SK-N-SH (cell line): Measurements from ENCODE around the gene OR10R2. TPM values are rescaled to one million over a fixed set of nuclear protein-coding genes. Genes with fewer than 3 reads are reported as not detected.

Experiments
- CTCF ChIA-PET: fragments of 300-600, 350-600 bp; formaldehyde crosslinking; extraction: SDS; loops from one replicate; lab custom pipeline; 2021; lab: Yijun Ruan, JAX
- POLR2A ChIA-PET: fragments of 350-600 bp; sonication (Branson Sonifier 250); formaldehyde crosslinking; extraction: SDS; loops from one replicate; lab custom pipeline; 2020; ENCODE audit warnings: antibody characterized with exemption, inconsistent platforms; lab: Yijun Ruan, JAX
- DNase-seq: peaks from one replicate; pipeline ENCODE4 v3.0.0; 2012
- H2AFZ ChIP-seq: fragments of 200-600 bp; sonication (generic); 2 replicates; pipeline ENCODE4 v1.8.1; 2016; ENCODE audit warnings: antibody characterized with exemption, mild to moderate bottlenecking, low read depth
- H3F3A ChIP-seq: fragments of 200-600 bp; sonication (generic); replicated peaks from 2 replicates; pipeline ENCODE3; 2016; ENCODE audit warnings: antibody characterized with exemption, mild to moderate bottlenecking; ENCODE audit not compliant: insufficient read depth
- H3K27ac ChIP-seq, 2 experiments: fragments of 200-500 bp in 1 of 2; fragments of 200-600 bp in 1 of 2; sonication (Bioruptor generic) in 1 of 2; sonication (generic), shearing (Covaris generic) in 1 of 2; 2 replicates each; pipeline versions ENCODE4 v1.5.1 to v1.6.1; 2014 to 2016; ENCODE audit warnings: low read depth in 2 of 2, inconsistent platforms in 1 of 2, low read length in 1 of 2, mild to moderate bottlenecking in 1 of 2, mixed read lengths in 1 of 2
- H3K27me3 ChIP-seq: fragments of 200-600 bp; sonication (generic), shearing (Covaris generic); 2 replicates; pipeline ENCODE4 v1.6.1; 2016; ENCODE audit warnings: mixed run types; ENCODE audit not compliant: insufficient read depth
- H3K36me3 ChIP-seq, 2 experiments: fragments of 200-500 bp in 1 of 2; fragments of 200-600 bp in 1 of 2; sonication (Bioruptor generic) in 1 of 2; sonication (generic) in 1 of 2; replicated peaks in 1 of 2; 2 replicates each; pipeline versions ENCODE3 to v1.5.1; 2014 to 2016; ENCODE audit warnings: low read length in 1 of 2, mild to moderate bottlenecking in 1 of 2; ENCODE audit not compliant: insufficient read depth in 2 of 2, control insufficient read depth in 1 of 2
- H3K4me1 ChIP-seq, 2 experiments: fragments of 200-500 bp in 1 of 2; fragments of 200-600 bp in 1 of 2; sonication (Bioruptor generic) in 1 of 2; sonication (generic), shearing (Covaris generic) in 1 of 2; 2 replicates each; pipeline versions ENCODE4 v1.5.1 to v1.6.1; 2014 to 2016; ENCODE audit warnings: low read depth in 1 of 2, low read length in 1 of 2, mixed run types in 1 of 2; ENCODE audit not compliant: insufficient read depth in 2 of 2, control insufficient read depth in 1 of 2
- H3K4me2 ChIP-seq: fragments of 200-600 bp; sonication (generic), shearing (Covaris generic); 2 replicates; pipeline ENCODE4 v1.6.1; 2017; ENCODE audit warnings: mixed run types
- H3K4me3 ChIP-seq, 2 experiments: fragments of 200-500 bp in 1 of 2; fragments of 200-600 bp in 1 of 2; sonication (Bioruptor generic) in 1 of 2; sonication (generic), shearing (Covaris generic) in 1 of 2; 2 replicates each; pipeline versions ENCODE4 v1.5.1 to v1.8.1; 2014 to 2016; ENCODE audit warnings: low read depth in 2 of 2, inconsistent platforms in 1 of 2, low read length in 1 of 2, mild to moderate bottlenecking in 1 of 2, mixed read lengths in 1 of 2, moderate library complexity in 1 of 2
- H3K79me2 ChIP-seq: fragments of 200-600 bp; sonication (generic); 2 replicates; pipeline ENCODE4 v1.8.1; 2017; ENCODE audit warnings: mild to moderate bottlenecking; ENCODE audit not compliant: insufficient read depth
- H3K9ac ChIP-seq: fragments of 200-600 bp; sonication (generic); 2 replicates; pipeline ENCODE4 v1.6.1; 2017; ENCODE audit warnings: mixed run types
- H3K9me2 ChIP-seq: fragments of 200-600 bp; sonication (generic); 2 replicates; pipeline ENCODE4 v1.6.1; 2017; ENCODE audit warnings: mixed run types
- H3K9me3 ChIP-seq: fragments of 200-600 bp; sonication (generic); 2 replicates; pipeline ENCODE4 v1.6.1; 2017; ENCODE audit warnings: mixed run types, mild to moderate bottlenecking, moderate library complexity
- H4K20me1 ChIP-seq: fragments of 200-600 bp; sonication (generic); 2 replicates; pipeline ENCODE4 v1.6.1; 2017; ENCODE audit warnings: mild to moderate bottlenecking, mixed run types; ENCODE audit not compliant: insufficient read depth
- CHD2 ChIP-seq: fragments of 150-350 bp; IDR thresholded peaks from 2 replicates; pipeline ENCODE4 v1.6.1; 2018; ENCODE audit warnings: low read length; ENCODE audit not compliant: partially characterized antibody
- CTCF ChIP-seq: fragments of 200-600 bp; sonication (generic); IDR thresholded peaks from 2 replicates; pipeline ENCODE4 v1.6.1; 2017; ENCODE audit warnings: antibody characterized with exemption, mild to moderate bottlenecking, moderate library complexity
- ELF1 ChIP-seq: IDR thresholded peaks from 2 replicates; pipeline ENCODE4 v1.4.0; 2012
- FOSL2 ChIP-seq: IDR thresholded peaks from 2 replicates; pipeline ENCODE4 v1.4.0; 2012; ENCODE audit warnings: low read depth, mild to moderate bottlenecking, moderate library complexity, borderline replicate concordance
- FOXM1 ChIP-seq: IDR thresholded peaks from 2 replicates; pipeline ENCODE4 v1.4.0; 2012; ENCODE audit warnings: low read depth, mild to moderate bottlenecking
- GATA2 ChIP-seq: sonication (generic); formaldehyde crosslinking; IDR thresholded peaks from 2 replicates; pipeline ENCODE4 v1.5.0; 2020; ENCODE audit warnings: mild to moderate bottlenecking, missing genetic modification reagents
- PBX3 ChIP-seq: IDR thresholded peaks from 2 replicates; pipeline ENCODE4; 2012
- RAD21 ChIP-seq: IDR thresholded peaks from 2 replicates; pipeline ENCODE4 v1.6.1; 2012; ENCODE audit warnings: mild to moderate bottlenecking, low read length
- REST ChIP-seq: IDR thresholded peaks from 2 replicates; pipeline ENCODE4 v1.6.1; 2012; ENCODE audit warnings: mild to moderate bottlenecking, low read depth, low read length, moderate library complexity
- USF2 ChIP-seq: fragments of 150-350 bp; IDR thresholded peaks from 2 replicates; pipeline ENCODE4 v1.6.1; 2017; ENCODE audit warnings: antibody characterized with exemption, low read length, low read depth, borderline replicate concordance
- WGBS: methylation state at CpG from one replicate; pipeline ENCODE4 v1.1.6; 2017; ENCODE audit warnings: low lambda C conversion rate; 5-methylcytosine and 5-hydroxymethylcytosine counted together
- polyA plus RNA-seq, 3 experiments: library from polyadenylated mRNA; depleted of rRNA; stranded (reverse); fragments of >200 nt; gene quantifications; 2 replicates each; pipeline ENCODE4 v1.2.3, GENCODE V29; 2012

The OR10R2 gene
- polyA plus RNA-seq, 1 of the 3 experiments (the other 2 are of a cell fraction) = not detected

GRCh38 chr1:158521666-158522058 lies 49.6 kb downstream of the OR10R2 start:
- no peak overlapping the region for H3K4me2 ChIP-seq
- no peak overlapping the region for H3K9ac ChIP-seq
- no peaks in the 10 kb centered on the region; the same call in 1 of the 2 replicates for H3K27me3 ChIP-seq
- ChIA-PET CTCF (no interaction called here), POLR2A (no interaction called here)
- no peak overlapping the region for H3K27ac ChIP-seq
- no peaks in the 10 kb centered on the region for H3K4me1 ChIP-seq
- DNase-seq = no peak
- TF ChIP-seq REST = no peak
- TF ChIP-seq RAD21 = no peak
- TF ChIP-seq USF2 = no peak
- no peak for TF ChIP-seq GATA2 (CRISPR knock-in tag)
- no peak for TF ChIP-seq FOSL2
- no peak for TF ChIP-seq CTCF
- no peak for TF ChIP-seq FOXM1
- TF ChIP-seq ELF1 = no peak
- no peak for TF ChIP-seq CHD2
- no peak for TF ChIP-seq PBX3
- no peaks in the 10 kb centered on the region for H3K9me2 ChIP-seq
- no peaks in the 10 kb centered on the region for H3K79me2 ChIP-seq
- no peaks in the 10 kb centered on the region for H4K20me1 ChIP-seq
- no peaks in the 10 kb centered on the region for H3F3A ChIP-seq
- H3K9me3 ChIP-seq = no peaks in the 10 kb centered on the region
- H2AFZ ChIP-seq = no peak overlapping the region
- WGBS = 0% methylated on average over 2 of the region's 2 CpGs
- no peaks in the 10 kb centered on the region for H3K36me3 ChIP-seq
- no peak overlapping the region for H3K4me3 ChIP-seq
